Caco-2 (cell line): ENCODE results near the gene SRGAP2C. TPM values are rescaled to one million over a fixed set of nuclear protein-coding genes. Genes with fewer than 3 reads are reported as not detected.
"Not testable (repeated sequence)": the region's sequence is repeated elsewhere in the genome, so short reads cannot be mapped to it uniquely, and the experiment has no call there.

ENCODE experiments used
- BruUV-seq: library from RNA; stranded (reverse); fragments of 400-500 nt; replicated peaks from 2 replicates; lab custom pipeline; 2021; lab: Mats Ljungman, UMichigan
- CTCF ChIA-PET: fragments of 300-600 bp; sonication (Branson Sonifier 250); formaldehyde crosslinking; loops from one replicate; lab custom pipeline; 2022; ENCODE audit warnings: antibody characterized with exemption; lab: Charles Lee
- POLR2A ChIA-PET: fragments of 300-600 bp; sonication (Branson Sonifier 250); formaldehyde crosslinking; loops from one replicate; lab custom pipeline; 2022; ENCODE audit warnings: antibody characterized with exemption; lab: Charles Lee
- DNase-seq, 2 experiments: peaks; one replicate each; pipeline versions ENCODE4 v3.0.0 to v3.0.0-alpha.2; 2020 to 2022
- H3K27me3 ChIP-seq: replicated peaks from 2 replicates; pipeline ENCODE4 v1.6.0; 2011; ENCODE audit warnings: low read length; ENCODE audit not compliant: control insufficient read depth, insufficient read depth
- H3K36me3 ChIP-seq: 2 replicates; pipeline ENCODE4 v1.5.1; 2011; ENCODE audit warnings: low read length; ENCODE audit not compliant: control insufficient read depth, insufficient read depth
- H3K4me1 ChIP-seq: fragments of 250-450 bp; sonication (Bioruptor Pico); 2 replicates; pipeline ENCODE4 v1.5.1; 2020; ENCODE audit warnings: mild to moderate bottlenecking
- H3K4me3 ChIP-seq: 2 replicates; pipeline ENCODE4 v1.5.1; 2011; ENCODE audit warnings: low read depth, mild to moderate bottlenecking, control low read depth, low read length
- H3K9me3 ChIP-seq: fragments of 250-450 bp; sonication (Bioruptor Pico); 2 replicates; pipeline ENCODE4 v1.5.1; 2020; ENCODE audit warnings: mild to moderate bottlenecking, moderate library complexity
- H3K27ac Mint-ChIP-seq: one replicate; pipeline ENCODE4 v1.8.0; 2022; ENCODE audit warnings: mixed read lengths; ENCODE audit not compliant: unreplicated experiment
- H3K27me3 Mint-ChIP-seq: one replicate; pipeline ENCODE4 v1.8.0; 2022; ENCODE audit warnings: mixed read lengths; ENCODE audit not compliant: insufficient read depth, unreplicated experiment
- H3K36me3 Mint-ChIP-seq: one replicate; pipeline ENCODE4 v1.8.0; 2022; ENCODE audit warnings: mild to moderate bottlenecking, mixed read lengths; ENCODE audit not compliant: insufficient read depth, unreplicated experiment
- H3K4me1 Mint-ChIP-seq: one replicate; pipeline ENCODE4 v1.8.0; 2022; ENCODE audit warnings: low read depth, mixed read lengths; ENCODE audit not compliant: unreplicated experiment
- H3K4me3 Mint-ChIP-seq: one replicate; pipeline ENCODE4 v1.8.0; 2022; ENCODE audit warnings: mild to moderate bottlenecking, moderate library complexity, mixed read lengths; ENCODE audit not compliant: unreplicated experiment
- H3K9me3 Mint-ChIP-seq: one replicate; pipeline ENCODE4 v1.8.0; 2022; ENCODE audit warnings: mixed read lengths; ENCODE audit not compliant: unreplicated experiment
- intact Hi-C: fragments of 100-400 bp; cut with micrococcal nuclease; formaldehyde crosslinking; loops from one replicate; pipeline ENCODE4 v1.10.0; 2022; ENCODE audit not compliant: unreplicated experiment
- total RNA-seq: library from RNA; stranded (reverse); gene quantifications from 2 replicates; pipeline ENCODE4 v1.2.3, GENCODE V29; 2022

SRGAP2C gene
- total RNA-seq, 1 experiment from 2014 or later = 0.98 TPM

DNA sequence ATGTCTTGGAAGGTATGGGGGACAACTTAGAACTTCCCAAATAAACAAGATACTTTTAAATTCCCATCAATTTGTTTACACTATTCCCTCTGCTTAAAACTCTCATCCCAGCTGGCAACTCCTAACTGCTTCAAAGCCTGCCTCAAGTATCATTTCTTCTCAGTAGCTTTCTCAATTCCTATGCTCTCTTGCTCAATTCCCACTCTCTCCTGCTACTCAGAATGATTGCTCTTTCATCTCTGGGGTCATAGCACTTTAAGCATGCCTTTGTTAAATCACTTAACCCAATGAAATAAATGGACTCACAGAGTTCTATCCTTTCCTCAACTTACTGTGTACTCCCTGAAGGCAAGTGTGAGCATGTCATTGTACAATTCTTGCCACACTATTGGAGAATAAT, 19.5 kb upstream of the SRGAP2C start:
- H3K4me3 ChIP-seq, CTCF ChIA-PET, BruUV-seq, H3K36me3 ChIP-seq, H3K4me1 ChIP-seq, H3K27me3 ChIP-seq, H3K4me1 Mint-ChIP-seq, H3K4me3 Mint-ChIP-seq, H3K9me3 Mint-ChIP-seq, H3K36me3 Mint-ChIP-seq, H3K27me3 Mint-ChIP-seq, DNase-seq, H3K27ac Mint-ChIP-seq, intact Hi-C loops, POLR2A ChIA-PET, H3K9me3 ChIP-seq: not testable (repeated sequence)

- BruUV-seq, H3K27me3 ChIP-seq, H3K4me3 ChIP-seq, CTCF ChIA-PET, H3K27ac Mint-ChIP-seq, DNase-seq, H3K4me3 Mint-ChIP-seq, H3K36me3 ChIP-seq, POLR2A ChIA-PET, H3K36me3 Mint-ChIP-seq, H3K27me3 Mint-ChIP-seq, intact Hi-C loops, H3K4me1 Mint-ChIP-seq, H3K9me3 ChIP-seq, H3K9me3 Mint-ChIP-seq, H3K4me1 ChIP-seq: not testable (repeated sequence)
Observed at GRCh38 chr1:121167225-121167738, 17.5 kb upstream of the SRGAP2C start.

DNA sequence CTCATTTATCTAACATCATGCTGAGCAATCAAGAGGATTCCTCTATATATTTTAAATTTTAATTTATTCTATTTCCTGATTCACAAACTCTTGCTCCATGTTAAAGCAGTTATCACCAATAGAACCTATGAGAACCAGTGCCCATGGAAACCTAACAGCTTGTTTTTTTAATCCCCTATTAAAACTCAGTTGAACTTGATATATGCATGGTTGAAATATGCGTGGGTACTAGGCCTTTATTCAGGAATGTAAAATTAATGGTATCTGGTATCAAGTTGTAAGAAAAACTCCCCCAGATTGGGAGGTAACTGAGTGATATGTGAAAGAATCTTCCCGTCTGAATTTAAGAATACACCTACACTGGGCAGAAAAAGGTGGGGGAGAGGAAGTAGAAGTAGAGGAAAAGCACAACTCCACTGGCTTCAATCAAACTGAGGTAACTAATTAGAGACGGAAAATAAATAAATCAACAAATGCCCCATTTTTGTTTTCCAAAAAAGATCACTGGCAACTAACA, 16.6 kb upstream of the SRGAP2C start:
- H3K9me3 Mint-ChIP-seq, H3K36me3 ChIP-seq, H3K27ac Mint-ChIP-seq, H3K27me3 ChIP-seq, H3K9me3 ChIP-seq, DNase-seq, H3K27me3 Mint-ChIP-seq, intact Hi-C loops, POLR2A ChIA-PET, H3K4me3 ChIP-seq, H3K4me1 ChIP-seq, H3K4me1 Mint-ChIP-seq, CTCF ChIA-PET, H3K36me3 Mint-ChIP-seq, H3K4me3 Mint-ChIP-seq, BruUV-seq: not testable (repeated sequence)

DNA sequence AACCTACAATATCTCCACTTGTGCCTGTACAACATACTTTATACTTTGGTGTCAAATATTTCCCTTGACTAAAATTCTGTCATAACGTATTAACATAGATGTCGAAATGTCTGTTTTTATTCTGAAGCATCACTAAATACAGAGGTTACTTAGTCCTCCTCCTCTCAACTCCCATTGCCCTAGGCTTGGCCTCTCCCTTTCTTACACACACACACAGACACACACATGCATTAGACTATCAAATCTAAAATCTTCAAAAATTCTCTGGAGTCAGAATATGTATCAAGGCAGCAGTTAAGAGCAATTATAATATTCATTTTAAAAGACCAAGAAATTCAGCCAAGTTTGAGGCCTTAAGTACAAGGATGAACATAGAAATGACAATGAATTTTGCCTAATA, 8.1 kb upstream of the SRGAP2C start:
- H3K9me3 Mint-ChIP-seq, H3K4me1 Mint-ChIP-seq, H3K36me3 ChIP-seq, DNase-seq, CTCF ChIA-PET, POLR2A ChIA-PET, BruUV-seq, H3K27ac Mint-ChIP-seq, intact Hi-C loops, H3K27me3 ChIP-seq, H3K4me3 Mint-ChIP-seq, H3K36me3 Mint-ChIP-seq, H3K27me3 Mint-ChIP-seq, H3K4me1 ChIP-seq, H3K4me3 ChIP-seq, H3K9me3 ChIP-seq: not testable (repeated sequence)

DNA sequence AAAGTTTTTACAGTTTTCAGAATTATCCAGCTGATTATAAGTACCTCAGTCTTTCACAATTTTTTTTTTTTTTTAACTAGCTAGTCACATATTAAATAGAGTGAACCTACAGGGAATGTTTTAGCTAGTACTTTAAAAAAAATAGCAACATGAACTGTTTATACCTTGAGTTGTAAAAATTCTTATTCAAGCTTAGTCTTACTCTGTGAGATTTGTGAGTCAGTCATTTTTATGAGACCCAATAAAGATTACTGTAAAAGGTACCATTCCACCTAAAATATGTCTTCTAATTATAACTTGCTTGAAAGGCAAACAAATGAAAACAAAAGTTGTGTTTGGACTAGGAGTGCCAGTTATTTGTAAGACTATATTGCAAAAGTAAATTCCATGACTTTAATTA, 6.6 kb upstream of the SRGAP2C start:
- DNase-seq, H3K36me3 ChIP-seq, POLR2A ChIA-PET, H3K4me3 ChIP-seq, CTCF ChIA-PET, H3K27me3 Mint-ChIP-seq, H3K4me3 Mint-ChIP-seq, H3K4me1 Mint-ChIP-seq, H3K4me1 ChIP-seq, H3K9me3 Mint-ChIP-seq, H3K27me3 ChIP-seq, BruUV-seq, H3K27ac Mint-ChIP-seq, H3K9me3 ChIP-seq, H3K36me3 Mint-ChIP-seq, intact Hi-C loops: not testable (repeated sequence)

DNA sequence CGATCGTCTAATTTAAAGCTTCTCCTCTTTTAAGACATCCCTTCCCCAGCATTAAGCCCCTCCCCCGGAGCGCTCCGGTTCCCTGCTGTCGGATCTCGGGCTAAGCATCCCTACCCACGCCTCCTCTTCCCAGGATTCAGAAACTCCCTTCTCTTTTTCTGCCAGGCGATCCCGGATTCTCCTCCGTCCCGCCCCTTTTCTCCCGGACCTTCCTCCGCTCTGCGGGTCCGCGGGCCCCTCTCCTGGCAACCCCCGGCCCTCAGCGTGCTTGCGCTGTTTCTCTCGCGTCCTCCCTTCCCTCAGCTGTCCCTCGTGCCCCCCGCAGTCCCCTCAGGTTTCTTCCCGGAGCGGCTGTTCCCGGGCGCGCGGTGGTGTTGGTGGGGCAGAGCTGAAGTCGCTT, 908 bp upstream of the SRGAP2C start:
- H3K27me3 ChIP-seq, H3K27me3 Mint-ChIP-seq, H3K4me1 Mint-ChIP-seq, H3K27ac Mint-ChIP-seq, CTCF ChIA-PET, H3K4me1 ChIP-seq, H3K9me3 Mint-ChIP-seq, BruUV-seq, H3K4me3 Mint-ChIP-seq, H3K36me3 Mint-ChIP-seq, H3K4me3 ChIP-seq, intact Hi-C loops, H3K36me3 ChIP-seq, POLR2A ChIA-PET, H3K9me3 ChIP-seq, DNase-seq: not testable (repeated sequence)

GRCh38 chr1:121185140-121185708, 449 bp downstream of the SRGAP2C start:
- DNase-seq, H3K4me1 Mint-ChIP-seq, H3K9me3 ChIP-seq, H3K4me3 ChIP-seq, H3K27me3 ChIP-seq, H3K4me1 ChIP-seq, H3K27ac Mint-ChIP-seq, H3K4me3 Mint-ChIP-seq, BruUV-seq, POLR2A ChIA-PET, H3K36me3 ChIP-seq, H3K27me3 Mint-ChIP-seq, CTCF ChIA-PET, H3K9me3 Mint-ChIP-seq, H3K36me3 Mint-ChIP-seq, intact Hi-C loops: not testable (repeated sequence)
